ENCODE measurements around the gene KCNG1. TPM values are rescaled to one million over a fixed set of nuclear protein-coding genes. Genes with fewer than 3 reads are reported as not detected.

The KCNG1 gene
- total RNA-seq, 1 donor from 2014 or later, result not detected

- Histone ChIP-seq H3K4me1 (no peaks in the 10 kb centered on the region), H3K27ac (no peak overlapping the region), H3K4me3 (no peak overlapping the region), H3K9me3 (no peaks in the 10 kb centered on the region), H3K27me3 (peaks cover 22% of the 10 kb centered on the region), H3K36me3 (no peaks in the 10 kb centered on the region)
- ATAC-seq (no peak), DNase-seq (no peak)
- TF ChIP-seq CTCF (IDR thresholded peaks at IDR 0.05), result no peak
- intact Hi-C loops (cut with DNase I), result no loop called here
These were observed 9.2 kb downstream of the KCNG1 start for GRCh38 chr20:51013577-51014330.

GRCh38 chr20:51012357-51012756 lies 10.6 kb downstream of the KCNG1 start:
- DNase-seq, result no peak
- H3K27me3 ChIP-seq, result peaks cover 16% of the 10 kb centered on the region
- intact Hi-C loops (cut with DNase I), result no loop called here
- H3K27ac ChIP-seq, result no peak overlapping the region
- no peaks in the 10 kb centered on the region for H3K9me3 ChIP-seq
- no peaks in the 10 kb centered on the region for H3K36me3 ChIP-seq
- no peak for TF ChIP-seq CTCF (IDR thresholded peaks at IDR 0.05)
- ATAC-seq, result no peak
- no peak overlapping the region for H3K4me3 ChIP-seq
- H3K4me1 ChIP-seq, result no peaks in the 10 kb centered on the region

- Histone ChIP-seq H3K27ac (no peak overlapping the region), H3K27me3 (peaks cover 16% of the 10 kb centered on the region), H3K36me3 (no peaks in the 10 kb centered on the region), H3K9me3 (no peaks in the 10 kb centered on the region), H3K4me1 (no peaks in the 10 kb centered on the region), H3K4me3 (no peak overlapping the region)
- no peak for DNase-seq
- intact Hi-C loops (cut with DNase I), result no loop called here
- no peak for TF ChIP-seq CTCF (IDR thresholded peaks at IDR 0.05)
- no peak for ATAC-seq
These were observed 11.4 kb downstream of the KCNG1 start for GRCh38 chr20:51011479-51011878.

GRCh38 chr20:51010932-51011331 lies 12.0 kb downstream of the KCNG1 start:
- no peak for TF ChIP-seq CTCF (IDR thresholded peaks at IDR 0.05)
- H3K27ac ChIP-seq, result no peak overlapping the region

GRCh38 chr20:51010043-51010365 lies 12.9 kb downstream of the KCNG1 start:
- no peak for TF ChIP-seq CTCF (IDR thresholded peaks at IDR 0.05)
- H3K4me1 ChIP-seq, result no peaks in the 10 kb centered on the region
- intact Hi-C loops (cut with DNase I), result no loop called here
- no peak for ATAC-seq
- peaks cover 16% of the 10 kb centered on the region for H3K27me3 ChIP-seq
- H3K9me3 ChIP-seq, result no peaks in the 10 kb centered on the region
- H3K27ac ChIP-seq, result no peak overlapping the region
- DNase-seq, result no peak
- H3K36me3 ChIP-seq, result no peaks in the 10 kb centered on the region
- H3K4me3 ChIP-seq, result no peak overlapping the region

More at GRCh38 chr20:51010932-51011331, 12.0 kb downstream of the KCNG1 start:
- DNase-seq, result no peak
- Histone ChIP-seq H3K27me3 (peaks cover 16% of the 10 kb centered on the region), H3K4me1 (no peaks in the 10 kb centered on the region), H3K9me3 (no peaks in the 10 kb centered on the region), H3K4me3 (no peak overlapping the region), H3K36me3 (no peaks in the 10 kb centered on the region)
- ATAC-seq, result no peak
- intact Hi-C loops (cut with DNase I), result no loop called here
